M059J (cell line): Measurements from ENCODE around the gene INTS7. TPM values are rescaled to one million over a fixed set of nuclear protein-coding genes. Genes with fewer than 3 reads are reported as not detected.

Experiments used
- DNase-seq: peaks from one replicate; pipeline ENCODE4 v3.0.0-alpha.2; 2012; ENCODE audit warnings: low read depth
- total RNA-seq: library from RNA; depleted of rRNA; stranded (reverse); fragments of >200 nt; shearing (Covaris generic); gene quantifications from 2 replicates; pipeline ENCODE4 v1.2.3, GENCODE V29; 2014; rRNA removed

Gene INTS7
- total RNA-seq, 1 experiment from 2014 or later, result 36.5 TPM

DNA sequence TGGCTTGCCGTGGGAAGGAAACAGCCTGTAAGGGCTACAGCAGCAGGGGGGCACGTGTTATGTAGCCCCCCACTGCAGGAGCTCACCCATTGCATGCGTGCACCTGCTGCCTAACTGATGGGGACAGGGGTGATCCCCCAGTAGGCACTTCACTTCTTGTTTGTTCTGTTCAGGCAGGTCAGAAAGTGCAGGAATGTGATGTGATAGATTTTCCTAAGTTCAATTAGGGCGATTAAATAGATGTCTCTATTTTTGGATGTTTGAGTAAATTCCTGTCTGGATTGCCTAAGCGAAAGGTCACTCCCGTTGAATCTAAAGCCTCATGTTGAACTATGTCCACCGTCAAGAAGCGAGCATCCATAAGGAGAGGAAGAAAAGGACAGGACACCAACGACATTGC is 126.0 kb downstream of the INTS7 start:
- DNase-seq, result no peak

GRCh38 chr1:211908951-211909350 is 126.4 kb downstream of the INTS7 start:
- no peak for DNase-seq

- no peak for DNase-seq
Measured at GRCh38 chr1:211908453-211908852, 126.9 kb downstream of the INTS7 start.

GRCh38 chr1:211903490-211904245 is 131.7 kb downstream of the INTS7 start:
- DNase-seq, result no peak

GRCh38 chr1:211902624-211903291 is 132.6 kb downstream of the INTS7 start:
- DNase-seq, result no peak

- no peak for DNase-seq
Measured at GRCh38 chr1:211901945-211902344, 133.4 kb downstream of the INTS7 start.

- DNase-seq, result no peak
Measured at GRCh38 chr1:211900441-211900840, 134.9 kb downstream of the INTS7 start.

- DNase-seq, result peak; percentile 44
Measured at GRCh38 chr1:211896958-211897357, 138.4 kb downstream of the INTS7 start.

DNA sequence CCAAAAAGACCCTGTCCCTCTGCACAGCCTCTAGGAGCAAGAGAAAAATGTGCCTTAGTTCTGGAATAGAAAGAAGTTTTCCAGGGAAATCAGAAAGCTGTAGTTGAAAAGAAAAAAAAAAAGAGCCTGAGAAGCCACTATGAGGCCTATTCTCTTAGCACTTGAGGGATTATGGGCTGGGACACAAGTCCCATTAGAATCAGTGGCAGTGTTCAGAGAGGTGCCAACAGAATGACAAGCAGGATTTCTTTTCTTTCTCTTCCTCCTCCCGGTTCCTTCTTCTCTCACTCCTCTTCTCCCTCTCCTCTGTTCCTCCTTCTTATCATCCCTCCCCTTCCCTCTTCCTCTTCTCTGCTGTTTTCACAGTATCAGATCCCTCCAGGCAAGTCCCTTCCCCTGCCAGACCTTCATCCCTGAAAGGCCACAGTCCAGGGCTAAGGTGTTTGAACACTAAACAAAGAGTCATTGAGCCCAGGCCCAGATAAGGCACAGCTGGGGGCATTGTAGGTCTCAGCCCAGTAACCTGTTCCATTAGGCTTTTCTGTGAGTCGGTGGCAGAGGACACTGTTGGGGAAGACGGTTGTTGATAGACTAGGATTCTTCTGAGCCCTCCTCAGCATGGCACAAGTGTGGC is 140.1 kb downstream of the INTS7 start:
- no peak for DNase-seq

DNA sequence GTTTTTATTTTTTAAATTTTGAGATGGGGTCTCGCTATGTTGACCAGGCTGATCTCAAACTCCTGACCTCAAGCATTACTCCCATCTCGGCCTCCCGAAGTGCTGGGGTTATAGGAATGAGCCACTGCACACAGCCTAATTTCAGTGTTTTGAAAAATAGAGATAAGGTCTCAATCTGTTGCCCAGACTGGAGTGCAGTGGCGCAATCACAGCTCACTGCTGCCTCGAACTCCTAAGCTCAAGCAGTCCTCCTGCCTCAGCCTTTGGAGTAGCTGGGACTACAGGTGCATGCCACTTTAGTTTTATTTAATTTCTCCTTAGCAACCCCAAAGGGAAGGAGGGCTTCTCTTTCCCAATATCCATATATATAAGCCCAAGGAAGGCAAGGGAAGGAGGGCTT is 141.0 kb downstream of the INTS7 start:
- no peak for DNase-seq

GRCh38 chr1:211893260-211893659 is 142.1 kb downstream of the INTS7 start:
- DNase-seq, result no peak

DNA sequence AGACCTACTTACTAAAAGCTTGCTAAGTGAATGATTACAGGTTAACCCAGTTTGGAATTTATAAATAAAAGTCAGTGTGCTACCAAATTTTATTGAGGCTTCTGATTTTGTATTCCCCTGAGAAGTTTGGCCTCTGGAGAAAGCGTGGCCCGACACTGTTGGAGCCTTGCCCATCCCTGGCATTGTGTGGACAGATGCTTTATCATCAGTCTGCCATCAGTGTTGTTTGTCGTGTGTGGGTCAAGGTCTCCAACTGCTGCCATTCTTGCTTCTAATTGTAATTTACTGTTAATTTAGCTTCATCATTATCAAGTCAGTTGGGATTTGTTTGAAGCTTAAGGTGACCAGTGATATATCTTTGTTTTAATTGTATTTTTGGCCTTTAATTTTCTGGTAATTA is 142.8 kb downstream of the INTS7 start:
- DNase-seq, result no peak

DNA sequence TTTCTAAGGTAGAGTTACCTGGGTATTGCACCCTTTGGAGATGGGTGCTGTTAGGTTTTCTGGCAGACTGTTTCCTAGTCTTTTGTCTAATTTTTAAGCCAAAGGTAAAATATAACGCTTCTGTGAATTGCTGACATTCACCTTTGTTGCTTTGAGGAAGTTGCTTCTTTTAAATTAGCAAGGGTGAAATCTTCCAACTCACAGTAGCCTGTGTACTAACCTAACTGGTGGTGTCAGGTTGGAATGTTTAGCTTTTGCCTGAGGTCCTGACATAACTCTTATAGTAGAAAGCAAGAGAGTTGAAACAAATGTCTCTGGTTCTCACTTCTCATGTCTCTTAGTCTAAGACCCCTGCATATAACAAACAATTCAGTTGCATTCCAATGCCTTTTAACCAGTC is 143.6 kb downstream of the INTS7 start:
- DNase-seq, result no peak

Other genes starting within 250 kb of the INTS7 start
- gene LPGAT1, start 204.8 kb downstream of the INTS7 start, total RNA-seq, result 25.5 and 38.6 TPM in 2 replicates
- gene DTL, start 191 bp upstream of the INTS7 start, total RNA-seq, result 57.9 and 65.8 TPM in 2 replicates
- 22.9 and 23.1 TPM in 2 replicates for gene PPP2R5A, start 249.9 kb upstream of the INTS7 start, total RNA-seq